Activated CD8-positive, alpha-beta T cell treated with anti-CD3 and anti-CD28 coated beads for 36 hours (primary cell): Measurements from ENCODE around the gene MTM1. TPM values are rescaled to one million over a fixed set of nuclear protein-coding genes. Genes with fewer than 3 reads are reported as not detected.

Source experiments
- ATAC-seq: fragments of 200-7000 bp; cut with Tn5 transposase; one replicate; pipeline ENCODE4 v1.10.0; 2021; ENCODE audit warnings: mild to moderate bottlenecking, moderate library complexity
- CTCF ChIA-PET: fragments of 350-600 bp; sonication (Branson Sonifier 250); formaldehyde crosslinking; loops from one replicate; lab custom pipeline; 2021; ENCODE audit warnings: antibody characterized with exemption; lab: Charles Lee
- POLR2A ChIA-PET: fragments of 350-600 bp; sonication (Branson Sonifier 250); formaldehyde crosslinking; loops from one replicate; lab custom pipeline; 2021; ENCODE audit warnings: antibody characterized with exemption; lab: Charles Lee
- DNase-seq: peaks from one replicate; pipeline ENCODE4 v3.0.0-alpha.2; 2020
- H3K27ac Mint-ChIP-seq: one replicate; pipeline ENCODE4 v1.8.0; 2021; ENCODE audit warnings: mild to moderate bottlenecking, mixed read lengths
- H3K27me3 Mint-ChIP-seq: one replicate; pipeline ENCODE4 v1.8.0; 2021; ENCODE audit warnings: mixed read lengths
- H3K36me3 Mint-ChIP-seq: one replicate; pipeline ENCODE4 v1.8.0; 2021; ENCODE audit warnings: low read depth, mixed read lengths
- H3K4me1 Mint-ChIP-seq: one replicate; pipeline ENCODE4 v1.8.0; 2021; ENCODE audit warnings: low read depth, mixed read lengths
- H3K4me3 Mint-ChIP-seq: one replicate; pipeline ENCODE4 v1.8.0; 2021; ENCODE audit warnings: mild to moderate bottlenecking, moderate library complexity, mixed read lengths
- H3K9me3 Mint-ChIP-seq: one replicate; pipeline ENCODE4 v1.8.0; 2021; ENCODE audit warnings: mixed read lengths
- intact Hi-C: fragments of 100-400 bp; cut with micrococcal nuclease; formaldehyde crosslinking; loops from one replicate; pipeline ENCODE4 v1.10.0; 2022
- total RNA-seq, 2 experiments: library from RNA; stranded (reverse); gene quantifications; one replicate each; pipeline ENCODE4 v1.2.3, GENCODE V29; 2021
- TF ChIP-seq, protein P1 (sequence below): fragments of 200-600 bp; IDR thresholded peaks from one replicate; pipeline ENCODE4 v1.8.0; 2022; ENCODE audit warnings: antibody characterized with exemption, mild to moderate bottlenecking

Gene MTM1
- total RNA-seq, 2 experiments from 2014 or later: 9.6 to 11.6 TPM

GRCh38 chrX:150548251-150548650 is 20.2 kb upstream of the MTM1 start:
- DNase-seq (no peak), ATAC-seq (no peak)
- H3K27me3 Mint-ChIP-seq: no peaks in the 10 kb centered on the region
- ChIA-PET POLR2A (no interaction called here), CTCF (interaction anchor here (1.3 kb wide), 1 partner anchor 63 kb away, joined by 3 read pairs; no protein-coding TSS in a partner anchor)
- intact Hi-C loops: no loop called here
- no peaks in the 10 kb centered on the region for H3K36me3 Mint-ChIP-seq
- peaks cover 24% of the 10 kb centered on the region for H3K4me1 Mint-ChIP-seq
- TF ChIP-seq, protein P1, sequence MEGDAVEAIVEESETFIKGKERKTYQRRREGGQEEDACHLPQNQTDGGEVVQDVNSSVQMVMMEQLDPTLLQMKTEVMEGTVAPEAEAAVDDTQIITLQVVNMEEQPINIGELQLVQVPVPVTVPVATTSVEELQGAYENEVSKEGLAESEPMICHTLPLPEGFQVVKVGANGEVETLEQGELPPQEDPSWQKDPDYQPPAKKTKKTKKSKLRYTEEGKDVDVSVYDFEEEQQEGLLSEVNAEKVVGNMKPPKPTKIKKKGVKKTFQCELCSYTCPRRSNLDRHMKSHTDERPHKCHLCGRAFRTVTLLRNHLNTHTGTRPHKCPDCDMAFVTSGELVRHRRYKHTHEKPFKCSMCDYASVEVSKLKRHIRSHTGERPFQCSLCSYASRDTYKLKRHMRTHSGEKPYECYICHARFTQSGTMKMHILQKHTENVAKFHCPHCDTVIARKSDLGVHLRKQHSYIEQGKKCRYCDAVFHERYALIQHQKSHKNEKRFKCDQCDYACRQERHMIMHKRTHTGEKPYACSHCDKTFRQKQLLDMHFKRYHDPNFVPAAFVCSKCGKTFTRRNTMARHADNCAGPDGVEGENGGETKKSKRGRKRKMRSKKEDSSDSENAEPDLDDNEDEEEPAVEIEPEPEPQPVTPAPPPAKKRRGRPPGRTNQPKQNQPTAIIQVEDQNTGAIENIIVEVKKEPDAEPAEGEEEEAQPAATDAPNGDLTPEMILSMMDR: no peak
- H3K9me3 Mint-ChIP-seq: no peaks in the 10 kb centered on the region
- H3K4me3 Mint-ChIP-seq: peak overlapping the region; percentile 56
- H3K27ac Mint-ChIP-seq: peak overlapping the region; percentile 79

DNA sequence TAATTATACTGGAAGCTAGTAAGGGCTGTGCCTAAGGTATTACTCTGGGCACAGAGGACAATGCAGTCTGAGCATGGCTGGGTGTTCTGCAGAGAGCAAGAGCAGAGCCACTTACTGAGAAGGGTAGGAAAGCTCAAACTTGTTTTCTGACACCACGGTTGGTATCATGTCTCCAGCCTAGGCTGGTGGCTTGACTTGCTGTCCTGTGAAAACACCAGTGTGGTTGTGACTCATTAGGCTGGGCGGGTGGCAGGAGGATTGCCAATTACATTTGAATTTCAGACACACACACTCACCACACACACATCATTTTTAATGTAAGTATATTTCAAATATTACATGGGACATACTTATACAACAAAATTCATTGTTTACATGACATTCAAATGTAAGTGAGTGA is 19.7 kb upstream of the MTM1 start:
- Mint-ChIP-seq H3K27me3 (no peaks in the 10 kb centered on the region), H3K4me3 (no peak overlapping the region), H3K36me3 (no peaks in the 10 kb centered on the region), H3K4me1 (peaks cover 24% of the 10 kb centered on the region), H3K9me3 (no peaks in the 10 kb centered on the region), H3K27ac (no peak overlapping the region)
- intact Hi-C loops: no loop called here
- CTCF ChIA-PET: interaction anchor here (1.3 kb wide), 1 partner anchor 64 kb away, joined by 3 read pairs; no protein-coding TSS in a partner anchor
- ATAC-seq (peak; percentile 32), DNase-seq (peak; percentile 39)
- POLR2A ChIA-PET: no interaction called here
- TF ChIP-seq, protein P1: no peak

- ChIA-PET POLR2A (no interaction called here), CTCF (no interaction called here)
- no peak for DNase-seq
- no peak for ATAC-seq
- TF ChIP-seq, protein P1: no peak
- H3K9me3 Mint-ChIP-seq: no peaks in the 10 kb centered on the region
- intact Hi-C loops: no loop called here
- no peak overlapping the region for H3K4me3 Mint-ChIP-seq
- H3K36me3 Mint-ChIP-seq: no peaks in the 10 kb centered on the region
- H3K27ac Mint-ChIP-seq: no peak overlapping the region
- H3K4me1 Mint-ChIP-seq: peaks cover 15% of the 10 kb centered on the region
- H3K27me3 Mint-ChIP-seq: no peaks in the 10 kb centered on the region
Measured at GRCh38 chrX:150551963-150552362, 16.5 kb upstream of the MTM1 start.

- H3K4me3 Mint-ChIP-seq: no peak overlapping the region
- no peaks in the 10 kb centered on the region for H3K4me1 Mint-ChIP-seq
- POLR2A ChIA-PET: no interaction called here
- intact Hi-C loops: no loop called here
- CTCF ChIA-PET: no interaction called here
- no peak overlapping the region for H3K27ac Mint-ChIP-seq
- H3K36me3 Mint-ChIP-seq: no peaks in the 10 kb centered on the region
- no peaks in the 10 kb centered on the region for H3K9me3 Mint-ChIP-seq
- no peaks in the 10 kb centered on the region for H3K27me3 Mint-ChIP-seq
- TF ChIP-seq, protein P1: no peak
- DNase-seq (no peak), ATAC-seq (no peak)
Measured at GRCh38 chrX:150558424-150558823, 10.0 kb upstream of the MTM1 start.

DNA sequence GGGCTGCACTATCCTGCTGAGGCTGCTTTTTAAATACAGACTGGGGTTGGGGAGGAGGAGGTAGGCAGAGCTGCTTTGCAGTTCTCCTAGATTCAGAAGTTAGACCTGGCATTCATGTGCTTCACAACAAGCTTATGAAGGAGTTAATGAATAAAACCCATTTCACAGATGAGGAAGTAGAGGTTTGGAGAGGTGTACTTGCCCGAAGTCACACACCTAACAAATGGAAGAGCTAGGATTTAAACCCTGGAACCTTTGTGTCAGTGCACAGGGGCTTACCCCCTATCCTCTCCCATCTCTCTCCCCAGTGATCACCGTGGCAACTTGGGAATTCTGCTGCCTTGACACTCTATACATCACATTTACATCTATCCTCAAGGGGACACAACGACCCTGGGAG is 3.6 kb upstream of the MTM1 start:
- POLR2A ChIA-PET: no interaction called here
- ATAC-seq (no peak), DNase-seq (no peak)
- H3K36me3 Mint-ChIP-seq: no peaks in the 10 kb centered on the region
- no peaks in the 10 kb centered on the region for H3K9me3 Mint-ChIP-seq
- CTCF ChIA-PET: no interaction called here
- intact Hi-C loops: no loop called here
- peaks cover 3% of the 10 kb centered on the region for H3K4me1 Mint-ChIP-seq
- no peak overlapping the region for H3K4me3 Mint-ChIP-seq
- no peaks in the 10 kb centered on the region for H3K27me3 Mint-ChIP-seq
- TF ChIP-seq, protein P1: no peak
- no peak overlapping the region for H3K27ac Mint-ChIP-seq
